Measurements from ENCODE around the gene KLHL20. TPM values are rescaled to one million over a fixed set of nuclear protein-coding genes. Genes with fewer than 3 reads are reported as not detected.
"Not testable (repeated sequence)": the region's sequence is repeated elsewhere in the genome, so short reads cannot be mapped to it uniquely, and the experiment has no call there.

The KLHL20 gene
- total RNA-seq, 6 donors from 2014 or later, result 8.5 to 37.8 (median 31.3) TPM

GRCh38 chr1:173779936-173780335 is 65.2 kb downstream of the KLHL20 start:
- no peak for DNase-seq
- H3K9me3 ChIP-seq, result no peaks in the 10 kb centered on the region

GRCh38 chr1:173784997-173785396 is 70.2 kb downstream of the KLHL20 start:
- H3K36me3 ChIP-seq, result peaks cover 30 to 71% (median 45%) of the 10 kb centered on the region in 4 donors
- H3K27ac ChIP-seq, result no peak overlapping the region
- H3K9me3 ChIP-seq, result no peaks in the 10 kb centered on the region
- WGBS, 2 donors, result 95 to 97% methylated on average over 7 of the region's 7 CpGs
- DNase-seq (no peak), ATAC-seq (ENCODE audit: low FRiP score in 2 of 2) (no peak)
- TF ChIP-seq EP300 (IDR thresholded peaks at IDR 0.05), result no peak
- no peaks in the 10 kb centered on the region for H3K4me1 ChIP-seq
- no peaks in the 10 kb centered on the region for H3K27me3 ChIP-seq
- H3K4me3 ChIP-seq, result no peak overlapping the region

More at GRCh38 chr1:173779936-173780335, 65.2 kb downstream of the KLHL20 start:
- no peaks in the 10 kb centered on the region for H3K27me3 ChIP-seq
- no peak for TF ChIP-seq CTCF (IDR thresholded peaks at IDR 0.05)
- no peak for TF ChIP-seq POLR2A (IDR thresholded peaks at IDR 0.05)
- TF ChIP-seq EP300 (IDR thresholded peaks at IDR 0.05), result no peak
- no peak for TF ChIP-seq POLR2AphosphoS5 (IDR thresholded peaks at IDR 0.05)
- no peaks in the 10 kb centered on the region for H3K4me1 ChIP-seq
- WGBS, 2 donors, result 96 to 100% methylated on average over 4 of the region's 4 CpGs
- no peak for ATAC-seq (ENCODE audit: low FRiP score in 2 of 2)
- H3K4me3 ChIP-seq, result no peak overlapping the region
- H3K36me3 ChIP-seq, result peaks cover 41 to 95% (median 49%) of the 10 kb centered on the region in 4 donors
- H3K27ac ChIP-seq, result no peak overlapping the region

GRCh38 chr1:173789841-173790240 is 75.1 kb downstream of the KLHL20 start:
- Histone ChIP-seq H3K9me3 (no peaks in the 10 kb centered on the region), H3K4me3 (no peak overlapping the region), H3K36me3 (peaks cover 5 to 26% (median 11%) of the 10 kb centered on the region in 4 donors), H3K27ac (no peak overlapping the region), H3K4me1 (no peaks in the 10 kb centered on the region), H3K27me3 (no peaks in the 10 kb centered on the region)
- no peak for DNase-seq
- no peak for TF ChIP-seq POLR2A (IDR thresholded peaks at IDR 0.05)
- TF ChIP-seq EP300 (IDR thresholded peaks at IDR 0.05), result no peak
- TF ChIP-seq POLR2AphosphoS5 (IDR thresholded peaks at IDR 0.05), result no peak
- no peak for TF ChIP-seq CTCF (IDR thresholded peaks at IDR 0.05)
- ATAC-seq (ENCODE audit: low FRiP score in 2 of 2), result no peak
- 94 to 98% methylated on average over 2 of the region's 2 CpGs for WGBS, 2 donors

GRCh38 chr1:173798078-173798477 is 83.3 kb downstream of the KLHL20 start:
- DNase-seq (no peak), ATAC-seq (ENCODE audit: low FRiP score in 2 of 2) (no peak)
- no peak overlapping the region for H3K4me3 ChIP-seq
- TF ChIP-seq POLR2A (IDR thresholded peaks at IDR 0.05), result no peak
- no peak for TF ChIP-seq POLR2AphosphoS5 (IDR thresholded peaks at IDR 0.05)
- no peak for TF ChIP-seq CTCF (IDR thresholded peaks at IDR 0.05)
- TF ChIP-seq EP300 (IDR thresholded peaks at IDR 0.05), result no peak
- H3K27ac ChIP-seq, result no peak overlapping the region
- H3K27me3 ChIP-seq, result no peaks in the 10 kb centered on the region
- H3K9me3 ChIP-seq, result no peaks in the 10 kb centered on the region
- H3K4me1 ChIP-seq, result no peaks in the 10 kb centered on the region
- H3K36me3 ChIP-seq, result peaks cover 0 to 3% (median 0%) of the 10 kb centered on the region in 4 donors

- H3K36me3 ChIP-seq; H3K4me1 ChIP-seq; H3K4me3 ChIP-seq; DNase-seq; H3K27ac ChIP-seq; ATAC-seq (ENCODE audit: low FRiP score in 2 of 2); H3K9me3 ChIP-seq; H3K27me3 ChIP-seq: not testable (repeated sequence)
- 97 to 100% methylated on average over 1 of the region's 1 CpG for WGBS, 2 donors
Observed at GRCh38 chr1:173799995-173800394, 85.2 kb downstream of the KLHL20 start.

- Histone ChIP-seq H3K4me1 (no peaks in the 10 kb centered on the region), H3K27me3 (no peaks in the 10 kb centered on the region), H3K4me3 (no peak overlapping the region), H3K36me3 (peaks cover 0 to 10% (median 2%) of the 10 kb centered on the region in 4 donors), H3K27ac (no peak overlapping the region), H3K9me3 (no peaks in the 10 kb centered on the region)
- WGBS, 2 donors, result 93 to 95% methylated on average over 2 of the region's 2 CpGs
- TF ChIP-seq CTCF (IDR thresholded peaks at IDR 0.05), result no peak
- no peak for TF ChIP-seq POLR2A (IDR thresholded peaks at IDR 0.05)
- DNase-seq, result no peak
- no peak for ATAC-seq (ENCODE audit: low FRiP score in 2 of 2)
Observed at GRCh38 chr1:173802961-173803360, 88.2 kb downstream of the KLHL20 start.

GRCh38 chr1:173813654-173814053 is 98.9 kb downstream of the KLHL20 start:
- H3K4me3 ChIP-seq; H3K4me1 ChIP-seq; ATAC-seq (ENCODE audit: low FRiP score in 2 of 2); H3K27me3 ChIP-seq; H3K9me3 ChIP-seq; DNase-seq; H3K27ac ChIP-seq: not testable (repeated sequence)
- H3K36me3 ChIP-seq, result peaks cover 0 to 11% (median 8%) of the 10 kb centered on the region in 4 donors
- 94% methylated on average over 5 of the region's 5 CpGs for WGBS, 2 donors
